ENCODE data around the gene CENATAC. TPM values are rescaled to one million over a fixed set of nuclear protein-coding genes. Genes with fewer than 3 reads are reported as not detected.
"Not testable (repeated sequence)": the region's sequence is repeated elsewhere in the genome, so short reads cannot be mapped to it uniquely, and the experiment has no call there.

CENATAC gene
- polyA plus RNA-seq, 1 donor from 2014 or later = 70.3 TPM

DNA sequence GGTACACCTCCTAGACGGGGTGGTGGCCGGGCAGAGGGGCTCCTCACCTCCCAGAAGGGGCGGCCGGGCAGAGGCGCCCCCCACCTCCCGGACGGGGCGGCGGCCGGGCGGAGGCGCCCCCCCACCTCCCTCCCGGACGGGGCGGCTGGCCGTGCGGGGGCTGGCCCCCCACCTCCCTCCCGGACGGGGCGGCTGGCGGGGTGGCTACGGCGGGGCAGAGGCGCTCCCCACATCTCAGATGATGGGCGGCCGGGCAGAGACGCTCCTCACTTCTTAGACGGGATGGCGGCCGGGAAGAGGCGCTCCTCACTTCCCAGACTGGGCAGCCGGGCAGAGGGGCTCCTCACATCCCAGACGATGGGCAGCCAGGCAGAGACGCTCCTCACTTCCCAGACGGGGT is 61.2 kb downstream of the CENATAC start:
- H3K27me3 ChIP-seq (ENCODE audit: insufficient read depth, low read depth, low read length); H4K20me1 ChIP-seq (ENCODE audit: insufficient read depth); H3K27ac ChIP-seq (ENCODE audit: low read length); H3F3A ChIP-seq (ENCODE audit: insufficient read depth, low read length, poor library complexity, severe bottlenecking); H3K4me2 ChIP-seq (ENCODE audit: low read length); H3K9ac ChIP-seq (ENCODE audit: low read length); H2AFZ ChIP-seq (ENCODE audit: low read depth, low read length); H3K4me3 ChIP-seq (ENCODE audit: low read length); H3K36me3 ChIP-seq (ENCODE audit: insufficient read depth, low read length); H3K9me2 ChIP-seq (ENCODE audit: insufficient read depth, low read length); H3K9me3 ChIP-seq (ENCODE audit: low read length): not testable (repeated sequence)
- H3K79me2 ChIP-seq (replicated peaks; ENCODE audit: insufficient read depth, low read length) = peaks cover 12% of the 10 kb centered on the region

DNA sequence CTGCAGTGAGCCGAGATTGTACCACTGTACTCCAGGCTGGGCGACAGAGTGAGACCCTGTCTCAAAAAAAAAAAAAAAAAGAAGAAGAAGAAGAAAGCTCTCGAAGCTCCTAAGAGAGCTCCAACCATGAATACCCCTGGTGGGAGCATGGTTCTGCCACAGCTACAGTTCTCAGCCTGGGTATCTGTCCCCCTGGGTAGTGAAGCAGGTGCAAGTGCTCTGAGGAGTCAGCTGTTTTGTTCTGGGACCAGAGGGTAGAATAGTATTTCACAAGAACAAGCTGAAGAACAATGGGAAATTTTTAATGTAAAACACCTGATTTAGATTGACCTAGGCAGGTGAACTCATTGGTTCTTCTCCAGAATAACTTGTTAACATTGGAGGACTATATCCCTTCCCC is 63.3 kb downstream of the CENATAC start:
- no peak overlapping the region for H3K4me3 ChIP-seq (ENCODE audit: low read length)
- H2AFZ ChIP-seq (ENCODE audit: low read depth, low read length) = no peak overlapping the region
- no peak overlapping the region for H3K27ac ChIP-seq (ENCODE audit: low read length)
- H3F3A ChIP-seq (ENCODE audit: insufficient read depth, low read length, poor library complexity, severe bottlenecking) = no peaks in the 10 kb centered on the region
- no peaks in the 10 kb centered on the region for H4K20me1 ChIP-seq (ENCODE audit: insufficient read depth)
- no peaks in the 10 kb centered on the region for H3K9me3 ChIP-seq (ENCODE audit: low read length)
- H3K27me3 ChIP-seq (ENCODE audit: insufficient read depth, low read depth, low read length) = no peaks in the 10 kb centered on the region
- TF ChIP-seq, protein P1, sequence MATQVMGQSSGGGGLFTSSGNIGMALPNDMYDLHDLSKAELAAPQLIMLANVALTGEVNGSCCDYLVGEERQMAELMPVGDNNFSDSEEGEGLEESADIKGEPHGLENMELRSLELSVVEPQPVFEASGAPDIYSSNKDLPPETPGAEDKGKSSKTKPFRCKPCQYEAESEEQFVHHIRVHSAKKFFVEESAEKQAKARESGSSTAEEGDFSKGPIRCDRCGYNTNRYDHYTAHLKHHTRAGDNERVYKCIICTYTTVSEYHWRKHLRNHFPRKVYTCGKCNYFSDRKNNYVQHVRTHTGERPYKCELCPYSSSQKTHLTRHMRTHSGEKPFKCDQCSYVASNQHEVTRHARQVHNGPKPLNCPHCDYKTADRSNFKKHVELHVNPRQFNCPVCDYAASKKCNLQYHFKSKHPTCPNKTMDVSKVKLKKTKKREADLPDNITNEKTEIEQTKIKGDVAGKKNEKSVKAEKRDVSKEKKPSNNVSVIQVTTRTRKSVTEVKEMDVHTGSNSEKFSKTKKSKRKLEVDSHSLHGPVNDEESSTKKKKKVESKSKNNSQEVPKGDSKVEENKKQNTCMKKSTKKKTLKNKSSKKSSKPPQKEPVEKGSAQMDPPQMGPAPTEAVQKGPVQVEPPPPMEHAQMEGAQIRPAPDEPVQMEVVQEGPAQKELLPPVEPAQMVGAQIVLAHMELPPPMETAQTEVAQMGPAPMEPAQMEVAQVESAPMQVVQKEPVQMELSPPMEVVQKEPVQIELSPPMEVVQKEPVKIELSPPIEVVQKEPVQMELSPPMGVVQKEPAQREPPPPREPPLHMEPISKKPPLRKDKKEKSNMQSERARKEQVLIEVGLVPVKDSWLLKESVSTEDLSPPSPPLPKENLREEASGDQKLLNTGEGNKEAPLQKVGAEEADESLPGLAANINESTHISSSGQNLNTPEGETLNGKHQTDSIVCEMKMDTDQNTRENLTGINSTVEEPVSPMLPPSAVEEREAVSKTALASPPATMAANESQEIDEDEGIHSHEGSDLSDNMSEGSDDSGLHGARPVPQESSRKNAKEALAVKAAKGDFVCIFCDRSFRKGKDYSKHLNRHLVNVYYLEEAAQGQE (IDR thresholded peaks at IDR 0.05; ENCODE audit: borderline replicate concordance) = no peak
- TF ChIP-seq POLR2AphosphoS5 (IDR thresholded peaks at IDR 0.05) (no peak), EP300 (conservative IDR thresholded peaks at IDR 0.05; ENCODE audit: poor library complexity, severe bottlenecking) (no peak), EZH2 (IDR thresholded peaks at IDR 0.05; ENCODE audit: borderline replicate concordance, insufficient read depth, low read length, poor library complexity, severe bottlenecking) (no peak), RAD21 (conservative IDR thresholded peaks at IDR 0.05) (no peak), MXI1 (conservative IDR thresholded peaks at IDR 0.05; ENCODE audit: poor library complexity, severe bottlenecking) (no peak), SMC3 (conservative IDR thresholded peaks at IDR 0.05; ENCODE audit: poor library complexity) (no peak), TAF1 (IDR thresholded peaks at IDR 0.05; ENCODE audit: low read depth) (no peak)
- TF ChIP-seq, protein P2, sequence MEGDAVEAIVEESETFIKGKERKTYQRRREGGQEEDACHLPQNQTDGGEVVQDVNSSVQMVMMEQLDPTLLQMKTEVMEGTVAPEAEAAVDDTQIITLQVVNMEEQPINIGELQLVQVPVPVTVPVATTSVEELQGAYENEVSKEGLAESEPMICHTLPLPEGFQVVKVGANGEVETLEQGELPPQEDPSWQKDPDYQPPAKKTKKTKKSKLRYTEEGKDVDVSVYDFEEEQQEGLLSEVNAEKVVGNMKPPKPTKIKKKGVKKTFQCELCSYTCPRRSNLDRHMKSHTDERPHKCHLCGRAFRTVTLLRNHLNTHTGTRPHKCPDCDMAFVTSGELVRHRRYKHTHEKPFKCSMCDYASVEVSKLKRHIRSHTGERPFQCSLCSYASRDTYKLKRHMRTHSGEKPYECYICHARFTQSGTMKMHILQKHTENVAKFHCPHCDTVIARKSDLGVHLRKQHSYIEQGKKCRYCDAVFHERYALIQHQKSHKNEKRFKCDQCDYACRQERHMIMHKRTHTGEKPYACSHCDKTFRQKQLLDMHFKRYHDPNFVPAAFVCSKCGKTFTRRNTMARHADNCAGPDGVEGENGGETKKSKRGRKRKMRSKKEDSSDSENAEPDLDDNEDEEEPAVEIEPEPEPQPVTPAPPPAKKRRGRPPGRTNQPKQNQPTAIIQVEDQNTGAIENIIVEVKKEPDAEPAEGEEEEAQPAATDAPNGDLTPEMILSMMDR (IDR thresholded peaks at IDR 0.05; ENCODE audit: poor library complexity, severe bottlenecking) = no peak
- no peaks in the 10 kb centered on the region for H3K36me3 ChIP-seq (ENCODE audit: insufficient read depth, low read length)
- no peaks in the 10 kb centered on the region for H3K9me2 ChIP-seq (ENCODE audit: insufficient read depth, low read length)
- H3K79me2 ChIP-seq (replicated peaks; ENCODE audit: insufficient read depth, low read length) = peaks cover 2% of the 10 kb centered on the region
- no peak overlapping the region for H3K9ac ChIP-seq (ENCODE audit: low read length)
- H3K4me2 ChIP-seq (ENCODE audit: low read length) = no peak overlapping the region

DNA sequence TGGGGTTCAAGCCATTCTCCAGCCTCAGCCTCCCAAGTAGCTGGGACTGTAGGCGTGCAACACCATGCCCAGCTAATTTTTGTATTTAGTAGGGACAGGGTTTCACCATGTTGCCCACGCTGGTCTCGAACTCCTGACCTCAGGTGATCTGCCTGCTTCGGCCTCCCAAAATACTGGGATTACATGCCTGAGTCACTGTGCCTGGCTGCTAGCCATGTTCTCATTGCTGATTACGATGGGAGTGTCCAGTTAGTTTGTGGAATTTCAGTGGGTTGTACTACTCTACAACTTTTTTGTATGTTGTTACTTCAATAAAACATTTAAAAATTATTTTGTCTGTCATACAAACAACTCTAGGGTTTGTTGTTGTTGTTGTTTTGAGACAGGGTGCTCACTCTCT is 64.8 kb downstream of the CENATAC start:
- no peaks in the 10 kb centered on the region for H3K9me2 ChIP-seq (ENCODE audit: insufficient read depth, low read length)
- H3K4me2 ChIP-seq (ENCODE audit: low read length) = no peak overlapping the region
- H3K9me3 ChIP-seq (ENCODE audit: low read length) = no peaks in the 10 kb centered on the region
- no peaks in the 10 kb centered on the region for H4K20me1 ChIP-seq (ENCODE audit: insufficient read depth)
- no peak overlapping the region for H3K27ac ChIP-seq (ENCODE audit: low read length)
- H3K36me3 ChIP-seq (ENCODE audit: insufficient read depth, low read length) = no peaks in the 10 kb centered on the region
- H2AFZ ChIP-seq (ENCODE audit: low read depth, low read length) = no peak overlapping the region
- H3K27me3 ChIP-seq (ENCODE audit: insufficient read depth, low read depth, low read length) = no peaks in the 10 kb centered on the region
- H3K79me2 ChIP-seq (replicated peaks; ENCODE audit: insufficient read depth, low read length) = peaks cover 8% of the 10 kb centered on the region
- H3K9ac ChIP-seq (ENCODE audit: low read length) = no peak overlapping the region
- no peaks in the 10 kb centered on the region for H3F3A ChIP-seq (ENCODE audit: insufficient read depth, low read length, poor library complexity, severe bottlenecking)
- TF ChIP-seq POLR2AphosphoS5 (IDR thresholded peaks at IDR 0.05) (no peak), EP300 (conservative IDR thresholded peaks at IDR 0.05; ENCODE audit: poor library complexity, severe bottlenecking) (no peak), MXI1 (conservative IDR thresholded peaks at IDR 0.05; ENCODE audit: poor library complexity, severe bottlenecking) (no peak), RAD21 (conservative IDR thresholded peaks at IDR 0.05) (no peak), SMC3 (conservative IDR thresholded peaks at IDR 0.05; ENCODE audit: poor library complexity) (no peak), TAF1 (IDR thresholded peaks at IDR 0.05; ENCODE audit: low read depth) (no peak), EZH2 (IDR thresholded peaks at IDR 0.05; ENCODE audit: borderline replicate concordance, insufficient read depth, low read length, poor library complexity, severe bottlenecking) (no peak)
- TF ChIP-seq, protein P1 (IDR thresholded peaks at IDR 0.05; ENCODE audit: borderline replicate concordance) = no peak
- TF ChIP-seq, protein P2 (IDR thresholded peaks at IDR 0.05; ENCODE audit: poor library complexity, severe bottlenecking) = no peak
- H3K4me3 ChIP-seq (ENCODE audit: low read length) = no peak overlapping the region

Data from neural cell (in vitro differentiated cells).